ENCODE data around the gene HMG20B.

HMG20B gene

GRCh38 chr19:3585301-3586126 lies 12.8 kb downstream of the HMG20B start, which contains the start of gene GIPC3:
TSS of gene GIPC3 (plus strand) at chr19:3585478. CDS start at chr19:3585598, 120 bp downstream.
- DNase-seq = no peak

DNA sequence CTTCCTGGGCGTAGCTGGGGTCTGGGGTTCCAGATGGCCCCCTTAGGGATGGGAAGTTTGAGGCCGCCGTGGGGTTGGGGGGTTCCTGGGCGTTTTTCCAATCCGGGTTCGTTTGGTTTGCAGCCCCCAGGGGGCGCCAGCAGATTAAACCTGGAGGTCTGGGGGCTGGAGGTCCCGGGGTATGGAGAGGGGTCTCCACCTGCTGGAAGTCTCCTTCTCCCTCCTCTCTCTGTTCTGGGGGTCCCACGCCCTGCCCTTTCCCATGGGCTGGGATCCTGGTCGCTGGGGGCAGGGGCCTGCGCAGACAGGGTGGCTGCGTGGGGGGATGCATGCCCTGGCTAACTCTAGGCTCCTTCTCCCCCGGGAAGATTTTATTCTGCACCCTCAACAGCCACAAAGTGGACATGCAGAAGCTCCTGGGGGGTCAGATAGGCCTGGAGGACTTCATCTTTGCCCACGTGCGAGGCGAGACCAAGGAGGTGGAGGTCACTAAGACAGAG lies 13.4 kb downstream of the HMG20B start:
- no peak for DNase-seq

DNA sequence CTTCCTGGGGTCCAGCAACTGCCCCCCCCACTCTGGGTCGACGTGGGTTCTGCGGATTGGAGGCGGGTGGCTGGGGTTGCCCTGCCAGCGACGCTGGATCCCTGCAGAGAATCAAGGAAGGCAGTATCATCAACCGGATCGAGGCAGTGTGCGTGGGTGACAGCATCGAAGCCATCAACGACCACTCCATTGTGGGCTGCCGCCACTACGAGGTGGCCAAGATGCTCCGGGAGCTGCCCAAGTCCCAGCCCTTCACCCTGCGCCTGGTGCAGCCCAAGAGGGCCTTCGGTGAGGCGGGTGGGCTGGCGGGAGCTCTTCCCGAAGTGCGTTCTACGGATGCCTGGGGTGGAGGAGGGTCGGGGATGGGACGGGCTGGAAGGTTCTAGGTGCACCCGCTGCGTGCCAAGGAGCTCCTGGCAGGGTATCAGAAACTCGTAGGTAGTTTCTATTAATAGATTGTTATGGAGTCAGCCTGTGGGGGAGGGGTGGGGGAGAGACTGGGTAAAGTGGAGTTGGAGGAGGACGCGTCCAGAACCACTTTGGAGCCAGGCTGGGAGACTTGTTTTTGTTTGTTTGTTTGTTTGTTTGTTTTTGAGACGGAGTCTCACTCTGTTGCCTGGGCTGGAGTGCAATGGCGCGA lies 14.1 kb downstream of the HMG20B start:
- no peak for DNase-seq

DNA sequence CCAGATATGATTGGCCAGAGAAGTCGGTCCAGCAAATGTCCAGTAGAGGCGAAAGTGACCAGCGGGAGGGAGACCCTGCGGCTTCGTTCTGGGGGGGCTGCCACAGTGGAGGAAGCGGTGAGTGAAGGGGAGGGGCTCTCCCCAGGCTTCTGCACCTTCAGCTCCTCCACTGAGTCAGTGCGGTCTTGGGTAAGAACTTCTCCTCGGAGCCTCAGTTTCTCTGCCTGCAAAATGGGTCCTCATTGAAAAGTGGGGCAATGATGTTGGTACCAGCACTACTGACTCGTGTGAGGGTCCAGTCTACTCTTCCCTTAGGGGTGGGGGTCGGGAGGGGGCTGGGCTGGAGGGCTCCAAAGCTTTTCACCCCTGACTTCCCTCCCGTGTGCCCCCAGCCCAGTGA lies 16.7 kb downstream of the HMG20B start:
- DNase-seq = no peak

- no peak for DNase-seq
These were observed 17.2 kb downstream of the HMG20B start for GRCh38 chr19:3589949-3590348.

- no peak for DNase-seq
These were observed 18.4 kb downstream of the HMG20B start for GRCh38 chr19:3590991-3591659.

GRCh38 chr19:3591876-3592613 lies 19.3 kb downstream of the HMG20B start:
- DNase-seq = no peak

- no peak for DNase-seq
These were observed 20.4 kb downstream of the HMG20B start for GRCh38 chr19:3593156-3593555.

GRCh38 chr19:3595521-3596061 lies 22.8 kb downstream of the HMG20B start:
- DNase-seq = no peak

DNA sequence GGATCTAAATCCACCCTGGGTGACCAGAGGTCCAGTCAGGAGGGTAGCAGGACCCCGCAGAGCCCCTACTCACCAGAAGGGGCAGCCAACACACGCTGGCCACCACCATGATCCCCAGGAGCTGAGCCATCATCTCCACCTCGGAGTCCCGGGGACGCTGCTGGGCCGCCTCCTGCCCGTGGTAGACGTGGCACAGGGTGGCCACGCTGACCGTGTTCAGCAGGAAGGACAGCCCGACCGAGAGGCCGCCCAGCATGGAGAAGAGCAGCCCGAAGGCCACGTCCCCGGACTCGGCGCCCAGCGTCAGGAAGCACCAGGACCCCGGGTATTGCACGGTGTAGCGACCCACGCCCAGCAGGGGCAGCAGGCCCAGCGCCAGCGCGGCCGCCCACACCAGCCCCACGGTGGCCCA lies 27.0 kb downstream of the HMG20B start:
- no peak for DNase-seq

- no peak for DNase-seq
These were observed 28.3 kb downstream of the HMG20B start for GRCh38 chr19:3601021-3601420.

- DNase-seq = no peak
These were observed 30.5 kb downstream of the HMG20B start for GRCh38 chr19:3603121-3603811.

DNA sequence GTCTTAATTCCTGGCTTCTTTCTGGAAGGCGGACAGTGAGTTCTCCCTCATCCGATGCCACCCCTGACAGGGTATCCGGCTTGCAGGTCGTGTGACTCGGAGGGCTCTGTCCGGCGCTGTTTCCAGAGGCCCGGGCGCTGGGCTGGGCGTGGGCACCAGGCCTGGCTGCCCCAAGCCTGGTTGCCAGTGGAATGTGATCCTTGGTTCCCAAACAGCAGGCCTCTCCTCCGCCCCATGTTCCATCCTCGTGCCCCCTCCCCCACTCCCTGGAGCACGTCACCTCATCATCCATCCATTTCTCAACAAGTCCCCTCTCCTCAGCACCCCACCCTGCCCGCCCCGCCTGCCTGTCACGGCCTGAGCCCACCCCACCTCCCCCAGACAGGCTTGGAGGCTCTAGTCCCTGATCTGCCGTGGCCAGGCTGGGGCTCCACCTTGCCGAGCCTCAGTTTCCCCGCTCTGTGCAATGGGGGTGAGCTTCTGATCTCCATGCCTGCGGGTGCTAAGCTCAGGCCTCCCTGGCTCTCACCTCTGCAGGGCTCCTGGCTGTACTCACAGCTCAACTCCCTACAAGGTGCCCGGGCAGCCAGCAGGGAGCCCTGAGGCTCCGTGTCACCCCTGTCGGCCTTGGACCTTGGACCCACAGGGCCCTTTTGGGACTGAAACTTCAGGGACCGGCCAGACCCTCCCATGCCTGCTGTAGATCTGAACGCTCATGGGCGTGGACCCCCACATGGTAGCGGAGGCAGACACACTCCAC lies 31.7 kb downstream of the HMG20B start:
- no peak for DNase-seq

- DNase-seq = no peak
These were observed 32.2 kb downstream of the HMG20B start for GRCh38 chr19:3604987-3605343.

DNA sequence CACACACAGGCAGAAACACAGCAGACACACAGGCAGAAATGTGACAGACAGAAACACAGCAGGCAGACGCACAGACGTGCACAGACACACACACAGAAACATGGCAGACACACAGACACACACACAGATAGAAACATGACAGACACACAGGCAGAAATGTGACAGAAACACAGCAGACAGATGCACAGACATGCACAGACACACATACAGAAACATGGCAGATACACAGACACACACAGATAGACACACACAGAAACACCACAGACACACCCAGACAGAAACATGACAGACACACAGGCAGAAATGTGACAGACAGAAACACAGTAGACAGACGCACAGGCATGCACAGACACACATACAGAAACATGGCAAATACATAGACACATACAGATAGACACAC lies 32.6 kb downstream of the HMG20B start:
- no peak for DNase-seq

GRCh38 chr19:3605770-3606169 lies 33.0 kb downstream of the HMG20B start:
- DNase-seq = no peak

DNA sequence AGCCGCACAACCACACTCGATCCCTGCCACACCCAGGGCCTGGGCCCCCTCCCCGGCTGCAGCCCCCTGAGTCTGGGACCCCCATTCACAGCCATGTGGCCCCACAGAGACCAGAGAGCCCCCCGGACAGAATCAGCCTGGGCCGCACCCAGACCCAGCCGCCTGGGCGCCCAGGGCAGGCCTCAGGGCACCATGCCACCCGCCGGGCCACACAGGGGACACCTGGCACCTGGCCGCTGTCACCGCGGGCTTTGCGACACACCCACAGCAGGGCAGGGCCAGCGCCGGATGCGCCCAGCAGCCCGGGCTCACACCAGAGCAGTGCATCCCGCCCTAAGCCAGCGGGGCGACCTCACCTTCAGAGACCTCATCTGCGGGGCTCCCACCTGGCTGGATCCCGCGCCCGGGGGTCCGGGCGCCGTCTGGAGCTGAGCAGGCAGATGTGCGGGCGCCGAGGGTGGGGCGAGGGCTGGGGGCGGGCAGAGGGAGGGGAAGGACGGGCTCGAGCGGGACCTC lies 33.5 kb downstream of the HMG20B start:
- DNase-seq = no peak

DNA sequence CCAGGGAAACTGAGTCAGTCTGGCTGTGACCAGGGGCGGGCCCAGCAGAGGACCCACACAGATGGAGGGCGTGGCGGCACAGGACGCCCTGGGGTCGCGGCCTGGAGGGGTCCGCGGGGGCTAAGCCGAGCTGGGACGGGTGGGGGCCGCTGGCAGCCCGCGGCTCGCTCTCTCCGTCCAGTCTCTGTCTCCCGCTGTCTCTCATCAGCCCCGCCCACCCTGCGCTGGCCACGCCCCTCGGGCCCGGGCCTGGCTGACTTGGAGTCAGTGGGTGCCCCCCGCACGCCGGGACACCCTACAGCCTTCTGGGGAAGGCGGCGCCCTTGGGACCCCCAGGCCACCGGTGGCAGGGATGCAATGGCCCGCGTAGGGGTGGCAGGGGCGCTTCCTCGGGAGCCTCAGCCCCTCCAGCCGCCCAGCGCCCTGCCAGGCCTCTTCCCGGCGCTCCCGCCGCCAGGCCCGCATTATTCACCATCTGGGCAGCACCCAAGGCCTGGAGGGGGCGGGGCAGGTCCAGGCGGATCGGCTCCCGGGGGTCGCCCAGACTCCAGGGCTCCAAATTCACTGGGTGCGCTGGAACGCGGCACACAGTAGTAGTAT lies 34.0 kb downstream of the HMG20B start, which contains the start of gene TBXA2R:
Gene TBXA2R, minus strand, starts transcription at position 186 of the 600 bp plus-strand sequence. CDS start 6,241 bp downstream, outside the sequence.
- DNase-seq = no peak

DNA sequence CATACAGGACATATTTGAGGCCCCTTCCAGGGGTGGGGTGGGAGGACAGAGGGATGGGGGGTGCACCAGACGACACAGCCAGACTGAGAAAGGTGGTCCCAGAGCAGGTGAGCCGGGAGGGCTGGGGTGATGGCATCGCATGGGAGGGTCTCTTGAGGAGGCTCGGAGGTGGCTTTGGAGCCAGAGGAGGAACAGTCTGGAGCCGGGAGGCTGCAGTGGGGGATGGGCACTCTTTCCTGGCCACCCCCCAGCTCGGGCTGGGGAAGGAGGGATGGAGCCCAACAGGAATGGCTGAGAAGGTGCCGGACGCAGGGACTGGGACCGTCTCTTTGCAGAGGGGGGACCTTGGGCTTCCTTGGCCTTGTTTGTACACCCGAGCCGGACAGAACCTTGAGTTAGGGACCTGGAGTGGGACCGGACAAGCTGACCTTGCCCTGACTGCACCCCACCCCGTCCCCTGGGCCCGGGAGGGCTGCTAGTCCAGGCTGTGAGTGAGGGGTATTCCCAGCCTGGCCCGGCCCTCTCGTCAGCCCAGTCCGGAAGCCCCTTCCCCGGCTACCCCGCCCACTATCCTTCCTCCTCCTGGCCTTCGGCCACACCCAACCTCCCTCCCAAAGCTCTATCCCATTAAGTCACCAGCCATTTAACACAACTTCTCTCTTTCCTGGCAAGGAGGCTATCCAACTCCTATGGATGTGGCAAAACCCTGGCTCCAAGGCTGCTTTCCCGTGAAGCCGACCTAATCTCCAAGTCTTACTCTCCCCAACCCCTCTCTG lies 34.7 kb downstream of the HMG20B start:
- DNase-seq = no peak

Measured in cerebellar nuclear complex (tissue), 1 donor.